SH-SY5Y (cell line): ENCODE data around the gene KRT86.

Source experiments
- GATA2 ChIP-seq: IDR thresholded peaks from 2 replicates; pipeline ENCODE4 v1.6.1; 2011; ENCODE audit warnings: mild to moderate bottlenecking, low read depth, low read length
- GATA3 ChIP-seq: IDR thresholded peaks from 2 replicates; pipeline ENCODE4 v1.6.1; 2011; ENCODE audit warnings: low read depth, mild to moderate bottlenecking, low read length, moderate library complexity

DNA sequence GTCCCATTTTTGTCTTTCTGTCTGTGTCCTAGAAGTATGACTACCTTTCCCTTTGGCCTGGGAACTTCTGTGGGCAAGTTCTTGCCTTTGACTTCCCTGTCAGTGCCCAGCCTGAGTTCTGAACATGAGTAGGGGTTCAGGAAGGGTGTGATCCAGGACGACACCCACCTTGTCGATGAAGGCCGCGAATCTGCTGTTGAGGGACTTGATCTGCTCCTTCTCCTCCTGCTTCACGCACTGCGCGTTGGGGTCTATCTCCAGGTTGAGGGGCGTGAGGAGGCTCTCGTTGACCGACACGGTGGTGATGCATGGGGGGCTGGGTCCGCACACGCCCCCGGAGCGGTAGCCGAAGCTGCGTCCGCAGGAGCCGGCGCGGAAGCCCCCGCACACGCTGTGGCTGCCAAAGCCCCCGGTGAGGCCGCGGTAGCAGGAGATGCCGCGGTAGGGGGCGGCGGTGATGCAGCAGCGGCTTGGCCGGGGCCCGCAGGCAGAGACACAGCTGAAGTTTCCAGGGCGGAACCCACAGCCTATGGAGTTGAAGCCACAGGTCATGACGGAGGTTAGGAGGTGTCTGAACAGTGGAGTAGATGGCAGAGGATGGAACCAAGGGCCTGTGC lies 46.4 kb downstream of the KRT86 start, which contains the start of gene KRT83:
- no peak for TF ChIP-seq GATA2
- TF ChIP-seq GATA3, result no peak
